Mucosa of descending colon (tissue), 3 donors: Measurements from ENCODE around the gene SLC2A5. TPM values are rescaled to one million over a fixed set of nuclear protein-coding genes. Genes with fewer than 3 reads are reported as not detected.

Source experiments
- ATAC-seq: fragments of 200-7000 bp; cut with Tn5 transposase; one replicate; pipeline ENCODE4 v1.9.1; 2020; ENCODE audit warnings: mild to moderate bottlenecking, moderate library complexity
- DNase-seq, 3 donors: peaks; one replicate each; pipeline ENCODE4 v3.0.0-alpha.2; 2020
- H3K36me3 ChIP-seq: fragments of 200-600 bp; one replicate; pipeline ENCODE4 v1.8.0; 2021; ENCODE audit warnings: low read depth, mild to moderate bottlenecking
- H3K4me1 ChIP-seq: fragments of 200-600 bp; one replicate; pipeline ENCODE4 v1.8.0; 2021; ENCODE audit warnings: low read depth, mild to moderate bottlenecking
- H3K4me3 ChIP-seq: fragments of 200-600 bp; one replicate; pipeline ENCODE4 v1.8.0; 2021; ENCODE audit warnings: mild to moderate bottlenecking
- H3K9me3 ChIP-seq: fragments of 200-600 bp; one replicate; pipeline ENCODE4 v1.8.0; 2021; ENCODE audit warnings: mild to moderate bottlenecking
- intact Hi-C, 2 donors: fragments of 100-400 bp; cut with DNase I in 1 of 2; cut with micrococcal nuclease in 1 of 2; formaldehyde crosslinking; loops; one replicate each; pipeline versions ENCODE4 v1.11.0 to v1.11.1; 2022; cut with DNase I, micrococcal nuclease
- total RNA-seq, 3 donors: library from RNA; stranded (reverse); fragmentation: NEBNext Ultra II Directional in 2 of 3; extraction: Animal tissue kit (Norgen Biotek cat#: 25700) in 2 of 3; gene quantifications; one replicate each; pipeline versions ENCODE4 v1.2.1 to v1.2.4, GENCODE V29; 2021 to 2023
- TF ChIP-seq, protein P1 (sequence below): fragments of 200-600 bp; IDR thresholded peaks from one replicate; pipeline ENCODE4 v1.8.0; 2022; ENCODE audit warnings: antibody characterized with exemption, mild to moderate bottlenecking
- donor health status: DM: no; HTN: no; CAD: no; lungs with moderate emphysema.
- donor health status: DM: no; HTN: no; CAD: no.
- donor health status: DM: no; HTN: yes; CAD: no.

The SLC2A5 gene
- total RNA-seq, 3 donors from 2014 or later = 4.4 to 34.5 (median 7.8) TPM

DNA sequence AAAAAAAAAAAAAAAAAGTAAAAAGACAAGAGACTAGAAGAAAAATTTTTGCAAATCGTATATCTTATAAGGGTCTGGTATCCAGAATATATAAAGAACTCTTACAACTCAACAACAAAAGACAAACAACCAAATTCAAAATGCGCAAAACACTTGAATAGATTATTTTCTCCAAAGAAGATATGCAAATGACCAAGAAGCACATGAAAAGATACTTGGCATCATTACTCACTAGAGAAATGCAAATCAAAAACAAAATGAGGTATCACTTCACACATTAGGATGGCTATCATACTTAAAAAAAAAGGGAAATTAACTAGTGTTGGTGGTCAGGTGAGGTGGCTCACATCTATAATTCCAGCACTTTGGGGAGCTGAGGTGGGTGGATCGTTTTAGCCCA lies 12.0 kb upstream of the SLC2A5 start:
- DNase-seq = no peak
- TF ChIP-seq, protein P1, sequence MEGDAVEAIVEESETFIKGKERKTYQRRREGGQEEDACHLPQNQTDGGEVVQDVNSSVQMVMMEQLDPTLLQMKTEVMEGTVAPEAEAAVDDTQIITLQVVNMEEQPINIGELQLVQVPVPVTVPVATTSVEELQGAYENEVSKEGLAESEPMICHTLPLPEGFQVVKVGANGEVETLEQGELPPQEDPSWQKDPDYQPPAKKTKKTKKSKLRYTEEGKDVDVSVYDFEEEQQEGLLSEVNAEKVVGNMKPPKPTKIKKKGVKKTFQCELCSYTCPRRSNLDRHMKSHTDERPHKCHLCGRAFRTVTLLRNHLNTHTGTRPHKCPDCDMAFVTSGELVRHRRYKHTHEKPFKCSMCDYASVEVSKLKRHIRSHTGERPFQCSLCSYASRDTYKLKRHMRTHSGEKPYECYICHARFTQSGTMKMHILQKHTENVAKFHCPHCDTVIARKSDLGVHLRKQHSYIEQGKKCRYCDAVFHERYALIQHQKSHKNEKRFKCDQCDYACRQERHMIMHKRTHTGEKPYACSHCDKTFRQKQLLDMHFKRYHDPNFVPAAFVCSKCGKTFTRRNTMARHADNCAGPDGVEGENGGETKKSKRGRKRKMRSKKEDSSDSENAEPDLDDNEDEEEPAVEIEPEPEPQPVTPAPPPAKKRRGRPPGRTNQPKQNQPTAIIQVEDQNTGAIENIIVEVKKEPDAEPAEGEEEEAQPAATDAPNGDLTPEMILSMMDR = no peak
- Histone ChIP-seq H3K9me3 (no peaks in the 10 kb centered on the region), H3K4me1 (peaks cover 20% of the 10 kb centered on the region), H3K36me3 (no peaks in the 10 kb centered on the region), H3K4me3 (no peak overlapping the region)
- ATAC-seq = no peak
- intact Hi-C loops = no loop called here

DNA sequence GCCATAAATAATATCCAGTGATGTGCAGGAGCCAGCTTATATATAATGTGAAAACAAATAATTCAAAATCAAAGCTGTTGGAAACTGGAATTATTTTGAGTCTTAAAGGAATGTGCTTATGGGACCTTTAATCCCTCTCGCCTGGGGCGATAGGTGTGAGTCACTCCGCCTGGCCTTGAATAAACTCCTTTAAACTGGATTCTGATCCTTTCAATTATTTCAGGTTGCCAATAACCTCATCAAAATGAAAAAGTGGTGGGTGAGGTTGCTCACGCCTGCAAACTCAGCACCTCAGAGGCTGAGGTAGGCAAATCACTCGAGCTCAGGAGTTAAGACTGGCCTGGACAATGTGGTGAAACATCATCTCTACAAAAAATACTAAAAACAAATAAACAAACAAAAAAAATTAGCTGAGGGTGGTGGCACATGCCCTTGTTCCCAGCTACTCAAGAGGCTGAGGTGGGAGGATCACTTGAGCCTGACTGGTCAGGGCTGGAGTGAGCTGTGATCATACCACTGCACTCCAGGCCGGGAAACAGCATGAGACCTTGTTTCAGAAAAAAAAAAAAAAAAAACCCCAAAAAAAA lies 11.4 kb upstream of the SLC2A5 start:
- ATAC-seq = no peak
- intact Hi-C loops = no loop called here
- TF ChIP-seq, protein P1 = no peak
- no peak for DNase-seq
- H3K9me3 ChIP-seq = no peaks in the 10 kb centered on the region
- no peaks in the 10 kb centered on the region for H3K36me3 ChIP-seq
- H3K4me3 ChIP-seq = no peak overlapping the region
- H3K4me1 ChIP-seq = peaks cover 17% of the 10 kb centered on the region

DNA sequence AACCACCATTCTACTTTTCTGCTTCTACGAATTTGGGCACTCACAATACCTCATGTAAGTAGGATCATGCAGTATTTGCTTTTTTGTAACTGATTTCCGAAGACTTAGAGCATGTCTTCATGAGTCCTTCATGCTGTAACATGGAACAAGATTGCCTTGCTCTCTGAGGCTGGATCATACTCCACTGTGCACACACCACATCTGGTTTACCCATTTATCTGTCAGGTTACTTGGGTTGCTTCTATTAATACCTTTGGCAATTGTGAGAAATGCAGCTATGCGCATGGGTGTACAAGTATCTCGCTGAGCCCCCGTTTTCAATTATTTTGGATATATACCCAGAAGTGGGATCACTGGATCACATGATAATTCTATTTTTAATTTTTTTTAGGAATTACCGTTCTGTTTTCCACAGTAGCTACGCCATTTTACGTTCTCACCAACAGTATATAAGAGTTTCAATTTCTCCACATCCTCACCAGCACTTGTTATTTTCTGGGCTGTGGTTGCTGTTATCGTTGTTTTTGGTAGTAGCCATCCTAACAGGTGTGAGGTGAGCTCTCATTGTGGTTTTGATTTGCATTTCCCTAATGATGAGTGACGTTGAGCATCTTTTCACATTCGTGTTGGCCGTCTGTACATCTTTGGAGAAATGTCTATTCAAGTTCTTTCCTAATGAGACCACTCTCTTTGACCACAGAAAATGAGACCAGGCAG lies 10.7 kb upstream of the SLC2A5 start:
- Histone ChIP-seq H3K4me1 (peaks cover 16% of the 10 kb centered on the region), H3K4me3 (no peak overlapping the region), H3K36me3 (no peaks in the 10 kb centered on the region), H3K9me3 (no peaks in the 10 kb centered on the region)
- ATAC-seq (no peak), DNase-seq (no peak)
- intact Hi-C loops = no loop called here
- TF ChIP-seq, protein P1 = no peak

DNA sequence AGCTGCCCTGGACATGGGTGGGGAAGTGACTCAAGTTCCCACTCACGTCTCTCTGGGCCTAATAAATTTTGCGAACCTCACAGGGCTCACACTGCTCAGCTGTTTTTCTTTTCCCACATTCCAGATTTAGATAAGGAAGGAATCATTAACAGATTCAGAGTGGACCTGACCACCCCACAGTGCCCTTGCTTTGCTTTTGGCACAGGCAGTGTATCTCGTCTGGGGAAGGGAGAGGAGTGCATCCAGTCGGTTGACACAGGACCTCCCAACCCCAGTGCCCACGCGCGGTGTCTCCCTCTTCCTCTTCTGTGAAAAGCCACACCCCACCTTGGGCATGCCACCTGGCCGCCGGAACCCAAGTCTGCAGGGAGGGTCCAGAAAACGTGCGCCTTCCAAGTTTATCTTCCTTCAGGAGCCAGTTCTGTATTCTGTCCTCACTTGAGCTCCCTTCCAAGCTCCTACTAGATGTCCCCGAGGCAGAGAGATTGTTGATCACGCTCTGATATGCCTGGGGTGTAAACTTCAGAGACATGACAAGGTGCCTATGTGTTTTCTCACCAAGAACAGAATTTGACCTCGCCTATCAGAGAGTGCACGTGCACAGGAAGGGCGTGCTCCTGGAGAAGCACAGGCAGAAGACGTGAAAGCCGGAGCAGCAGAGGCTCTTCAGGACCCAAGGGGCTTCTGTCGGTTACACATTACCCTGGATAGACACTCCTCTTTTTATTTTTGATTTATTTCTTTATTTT lies 9.5 kb upstream of the SLC2A5 start:
- DNase-seq = peak in 2 of 3 donors; percentile 39 to 44
- H3K4me1 ChIP-seq = peaks cover 17% of the 10 kb centered on the region
- peak; percentile 77 for ATAC-seq
- no peak overlapping the region for H3K4me3 ChIP-seq
- H3K36me3 ChIP-seq = no peaks in the 10 kb centered on the region
- no peaks in the 10 kb centered on the region for H3K9me3 ChIP-seq
- TF ChIP-seq, protein P1 = no peak
- intact Hi-C loops = no loop called here

DNA sequence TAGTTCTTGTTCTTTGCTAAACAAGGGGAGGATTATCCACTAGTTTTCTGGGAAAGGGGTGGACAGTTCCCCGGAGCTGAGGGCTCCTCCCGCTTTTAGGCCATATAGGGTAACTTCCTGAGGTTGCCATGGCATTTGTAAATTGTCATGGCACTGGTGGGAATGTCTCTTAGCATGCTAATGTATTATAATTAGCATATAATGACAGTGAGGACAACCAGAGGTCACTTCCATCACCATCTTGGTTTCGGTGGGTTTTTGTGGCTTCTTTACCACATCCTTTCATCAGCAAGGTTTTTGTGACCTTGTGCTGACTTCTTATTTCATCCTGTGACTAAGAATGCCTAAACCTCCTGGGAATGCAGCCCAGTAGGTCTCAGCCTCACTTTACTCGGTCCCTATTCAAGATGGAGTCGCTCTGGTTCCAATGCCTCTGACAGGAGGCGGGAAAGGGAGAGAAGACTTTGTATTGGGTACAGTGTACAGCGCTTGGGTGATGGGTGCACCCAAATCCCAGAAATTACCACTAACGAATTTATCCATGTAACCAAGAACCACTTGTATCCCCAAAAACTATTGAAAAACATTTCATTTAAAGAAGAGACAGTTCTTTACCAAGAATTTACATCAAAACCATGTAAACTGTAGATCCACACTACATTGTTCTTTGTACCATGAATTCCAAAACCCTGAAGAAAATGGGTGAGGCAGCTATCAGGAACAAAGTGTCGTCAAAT lies 8.7 kb upstream of the SLC2A5 start:
- H3K9me3 ChIP-seq = no peaks in the 10 kb centered on the region
- intact Hi-C loops = no loop called here
- H3K4me3 ChIP-seq = no peak overlapping the region
- TF ChIP-seq, protein P1 = no peak
- ATAC-seq = no peak
- DNase-seq = no peak
- peaks cover 17% of the 10 kb centered on the region for H3K4me1 ChIP-seq
- H3K36me3 ChIP-seq = no peaks in the 10 kb centered on the region
